Raji (cell line): ENCODE measurements around the gene TIGD6.

Experiments
- POLR2A ChIP-seq: IDR thresholded peaks from 2 replicates; pipeline ENCODE4 v1.6.1; 2011; ENCODE audit warnings: low read depth, low read length, control low read depth; ENCODE audit not compliant: insufficient read depth

Gene TIGD6

DNA sequence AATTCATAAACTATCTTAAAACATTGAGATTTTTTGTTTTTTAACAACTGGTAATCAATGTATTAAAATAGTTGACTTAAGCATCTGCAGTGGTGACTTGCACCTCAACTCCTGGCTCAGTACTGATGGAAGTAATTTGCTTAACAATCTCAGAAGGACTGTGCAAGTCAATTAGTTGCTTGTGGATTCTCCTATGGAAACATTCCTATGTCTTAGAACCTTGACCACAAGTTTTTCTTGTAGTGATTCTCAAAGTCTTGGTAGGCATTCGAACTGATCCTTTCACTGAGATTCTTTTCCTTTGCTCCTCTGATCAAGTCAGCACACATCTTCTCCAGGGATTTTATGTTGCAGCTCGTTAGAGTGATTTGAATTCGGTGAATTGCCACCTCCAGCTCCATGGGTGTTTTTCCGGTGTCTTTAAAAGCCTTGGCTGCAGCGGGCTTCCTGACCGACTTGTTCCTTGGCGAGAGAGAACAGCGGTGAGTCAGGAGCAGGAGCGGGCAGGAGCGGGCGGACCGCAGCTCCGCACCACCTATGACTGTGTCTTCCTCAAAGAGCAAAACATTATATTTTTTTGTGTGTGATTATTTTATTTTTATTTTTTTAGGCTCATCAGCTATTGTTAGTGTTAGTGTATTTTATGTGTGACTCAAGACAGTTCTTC is 21.2 kb upstream of the TIGD6 start:
- no peak for TF ChIP-seq POLR2A

DNA sequence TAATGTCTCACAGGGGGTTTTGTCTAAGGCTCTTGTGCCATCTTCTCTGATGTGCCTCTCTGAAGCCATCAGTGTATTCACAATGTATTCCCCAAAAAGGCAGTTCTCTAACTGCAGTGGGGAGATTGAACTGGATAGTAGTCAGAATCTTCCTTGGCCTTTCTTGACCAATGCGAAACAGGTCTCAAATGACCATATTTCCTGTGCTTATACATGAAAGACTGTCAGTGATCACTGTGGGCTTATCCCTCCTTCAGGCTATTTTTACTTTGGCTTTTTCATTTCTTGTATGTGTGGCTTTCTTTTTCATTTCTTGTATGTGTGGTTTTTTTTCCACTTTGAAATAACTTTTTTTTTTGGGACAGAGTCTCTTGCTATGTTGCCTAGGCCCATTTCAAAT is 19.8 kb upstream of the TIGD6 start:
- TF ChIP-seq POLR2A: no peak

DNA sequence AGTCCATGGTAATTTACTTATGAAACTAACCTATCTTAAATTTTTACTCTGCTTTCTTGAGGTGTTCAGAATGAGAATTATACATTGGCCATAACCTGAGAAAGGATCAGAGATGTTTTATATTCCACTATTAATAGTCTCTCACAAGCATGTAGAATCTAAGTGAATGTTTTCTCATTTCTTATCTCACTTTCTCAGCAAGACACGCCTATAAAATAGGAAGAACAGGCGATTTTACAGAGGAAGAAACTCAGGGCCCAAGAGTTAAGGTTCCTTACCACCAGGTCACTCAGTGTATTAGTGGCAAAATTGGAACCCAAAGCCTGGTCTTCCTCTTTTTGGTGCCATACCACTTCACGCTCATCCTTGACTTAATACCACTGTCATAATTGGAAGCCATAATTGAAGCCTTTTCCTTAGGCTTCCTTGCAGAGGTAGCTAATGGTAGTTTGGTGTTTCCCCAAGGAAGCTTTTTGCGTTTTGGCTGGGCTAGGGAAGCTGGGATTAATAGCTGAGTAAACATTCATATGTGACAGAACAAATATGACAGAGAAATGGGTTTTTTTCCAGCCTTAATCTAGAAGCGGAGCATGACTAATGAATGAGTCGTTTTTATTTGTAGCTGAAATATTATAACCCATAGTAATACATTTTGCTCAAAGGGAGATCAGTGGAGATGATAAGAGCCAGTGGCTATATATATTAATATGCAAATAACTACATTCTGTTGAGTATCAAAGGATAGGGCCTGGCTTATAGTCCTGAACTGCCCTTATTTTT is 17.0 kb upstream of the TIGD6 start:
- no peak for TF ChIP-seq POLR2A

DNA sequence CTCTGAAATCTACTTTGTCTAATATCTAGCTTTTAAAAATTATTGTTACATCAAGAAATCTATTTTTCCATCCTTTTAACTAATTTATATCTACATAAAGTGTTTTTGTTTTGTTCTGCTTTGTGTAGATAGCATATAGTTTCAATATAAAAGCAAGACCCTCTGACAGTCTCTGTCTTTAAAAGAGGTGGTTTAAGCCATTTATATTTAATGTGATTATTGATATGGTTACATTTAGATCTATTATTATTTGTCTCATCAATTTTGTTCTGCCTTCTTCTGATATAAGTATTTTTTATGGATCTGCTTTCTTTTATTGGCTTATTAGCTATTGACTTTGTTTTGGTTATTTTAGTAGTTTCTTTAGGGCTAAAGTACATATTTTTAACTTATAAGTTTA is 16.1 kb upstream of the TIGD6 start:
- no peak for TF ChIP-seq POLR2A

DNA sequence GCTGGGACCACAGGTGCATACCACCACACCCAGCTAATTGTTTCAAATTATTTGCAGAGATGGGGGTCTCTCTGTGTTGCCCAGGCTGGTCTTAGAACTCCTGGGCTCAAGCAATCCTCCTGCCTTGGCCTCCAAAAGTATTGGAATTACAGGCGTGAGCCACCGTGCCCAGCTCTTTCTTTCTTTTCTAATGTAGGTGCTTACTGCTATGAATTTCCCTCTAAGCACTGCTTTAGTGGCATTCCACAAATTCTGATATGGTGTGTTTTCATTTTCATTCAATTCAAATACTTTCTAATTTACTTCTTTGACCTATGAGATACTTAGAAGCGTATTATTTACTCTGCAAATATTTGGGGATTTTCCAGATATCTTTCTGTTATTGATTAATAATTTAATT is 15.0 kb upstream of the TIGD6 start:
- no peak for TF ChIP-seq POLR2A

DNA sequence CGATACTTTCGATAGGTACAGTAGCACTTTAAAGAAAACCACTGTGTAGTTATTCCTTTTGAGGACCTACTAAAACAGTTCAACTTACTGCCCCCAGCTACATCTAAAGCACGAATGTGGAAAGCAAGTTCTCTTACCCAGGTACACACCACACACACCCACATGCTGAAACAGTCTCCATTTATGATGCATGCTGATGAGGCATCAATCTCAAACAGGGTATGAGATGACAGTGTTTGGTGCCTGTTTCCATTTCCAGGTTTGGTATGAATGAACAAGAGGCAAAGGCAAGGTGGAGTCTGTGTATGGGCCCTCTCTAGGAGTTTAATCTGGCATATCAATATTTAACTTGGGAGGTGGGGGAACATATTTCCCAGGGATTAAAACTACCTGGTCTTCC is 14.0 kb upstream of the TIGD6 start:
- TF ChIP-seq POLR2A: no peak

DNA sequence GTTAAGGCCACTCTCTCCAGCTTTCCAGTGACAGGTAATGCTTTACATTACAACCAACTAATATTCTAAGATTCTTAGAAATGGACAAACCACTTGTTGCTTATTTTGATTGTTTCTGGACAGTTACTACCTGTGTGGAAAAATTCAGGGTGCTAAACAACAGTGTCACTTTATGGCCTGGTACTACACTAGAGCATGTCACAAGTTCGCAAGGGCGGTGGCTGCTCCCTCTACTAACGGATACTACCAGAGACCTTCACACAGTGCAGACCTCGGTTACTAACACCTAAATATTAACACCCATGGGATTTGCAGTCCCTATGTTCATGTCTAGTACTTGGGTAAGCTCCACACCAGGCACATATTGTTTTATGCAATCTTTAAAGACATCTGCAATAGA is 13.5 kb upstream of the TIGD6 start:
- no peak for TF ChIP-seq POLR2A

DNA sequence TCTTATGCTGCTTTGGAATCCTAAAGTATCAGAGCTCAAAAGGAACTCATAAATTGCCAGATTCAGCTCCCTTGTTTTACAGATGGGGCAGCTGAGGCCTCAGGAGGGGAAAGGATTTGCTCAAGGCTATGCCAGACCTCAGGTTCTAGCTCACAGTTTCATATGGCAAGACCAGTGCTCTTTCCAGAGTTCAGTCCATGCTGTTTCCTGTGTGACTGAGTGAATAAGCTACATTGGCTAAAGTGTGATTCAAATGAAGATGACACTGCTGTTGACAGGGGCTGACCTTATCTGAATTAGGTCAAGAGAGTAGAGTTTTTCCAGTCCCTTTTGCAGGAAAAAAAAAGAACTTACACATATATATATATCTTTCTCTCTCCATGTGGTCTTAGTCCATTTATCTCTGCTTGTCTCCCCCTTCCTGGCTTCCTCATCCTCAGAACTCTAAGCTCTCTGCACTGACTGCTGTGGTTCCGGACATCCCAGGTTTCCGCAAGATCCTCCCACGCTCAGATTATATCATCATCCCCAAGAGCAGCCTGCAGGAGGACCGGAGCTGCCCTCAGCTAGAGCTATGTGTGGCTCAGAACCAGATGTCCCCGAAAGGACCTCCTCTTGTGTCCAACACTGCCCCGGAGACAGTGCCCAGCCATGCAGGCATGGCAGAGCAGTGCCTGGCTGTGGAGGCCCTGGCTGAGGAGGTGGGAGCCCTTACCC is 9.4 kb upstream of the TIGD6 start:
- no peak for TF ChIP-seq POLR2A

DNA sequence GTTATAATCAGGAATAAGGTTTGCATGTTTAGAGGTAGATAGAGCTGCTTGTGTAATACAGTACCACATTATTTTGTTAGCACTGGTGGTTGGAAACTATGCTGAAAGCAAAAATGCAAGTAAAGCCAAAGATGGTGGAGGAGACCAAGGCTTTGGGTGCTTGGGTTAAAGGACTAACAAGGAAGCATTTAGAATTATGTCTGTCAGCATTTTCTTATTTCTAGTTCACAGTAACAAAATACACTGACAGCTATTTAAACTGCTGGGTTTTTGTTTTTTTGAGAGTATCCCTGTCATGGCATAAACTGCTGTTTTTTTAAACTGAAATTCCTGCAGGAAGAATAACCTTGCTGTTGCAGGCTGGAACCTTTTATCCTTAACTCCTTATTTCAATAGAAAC is 6.6 kb upstream of the TIGD6 start:
- no peak for TF ChIP-seq POLR2A

DNA sequence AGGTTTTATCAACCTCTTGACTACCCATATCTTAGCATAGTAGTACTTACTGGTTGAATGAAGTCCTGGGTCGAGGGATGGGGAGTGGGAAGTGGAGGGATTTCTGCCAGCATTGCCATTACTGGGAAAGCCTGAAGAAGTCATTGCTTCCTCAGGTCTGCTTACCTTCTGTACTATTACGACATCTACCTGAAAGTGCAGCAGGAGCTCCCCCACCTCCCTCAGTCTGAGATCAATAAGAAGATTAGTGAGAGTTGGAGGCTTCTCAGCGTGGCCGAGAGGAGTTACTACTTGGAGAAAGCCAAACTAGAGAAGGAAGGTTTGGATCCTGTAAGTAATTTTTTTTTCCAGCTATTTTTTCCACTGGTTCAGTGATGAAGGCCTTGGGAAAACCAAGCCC is 5.9 kb upstream of the TIGD6 start:
- no peak for TF ChIP-seq POLR2A

DNA sequence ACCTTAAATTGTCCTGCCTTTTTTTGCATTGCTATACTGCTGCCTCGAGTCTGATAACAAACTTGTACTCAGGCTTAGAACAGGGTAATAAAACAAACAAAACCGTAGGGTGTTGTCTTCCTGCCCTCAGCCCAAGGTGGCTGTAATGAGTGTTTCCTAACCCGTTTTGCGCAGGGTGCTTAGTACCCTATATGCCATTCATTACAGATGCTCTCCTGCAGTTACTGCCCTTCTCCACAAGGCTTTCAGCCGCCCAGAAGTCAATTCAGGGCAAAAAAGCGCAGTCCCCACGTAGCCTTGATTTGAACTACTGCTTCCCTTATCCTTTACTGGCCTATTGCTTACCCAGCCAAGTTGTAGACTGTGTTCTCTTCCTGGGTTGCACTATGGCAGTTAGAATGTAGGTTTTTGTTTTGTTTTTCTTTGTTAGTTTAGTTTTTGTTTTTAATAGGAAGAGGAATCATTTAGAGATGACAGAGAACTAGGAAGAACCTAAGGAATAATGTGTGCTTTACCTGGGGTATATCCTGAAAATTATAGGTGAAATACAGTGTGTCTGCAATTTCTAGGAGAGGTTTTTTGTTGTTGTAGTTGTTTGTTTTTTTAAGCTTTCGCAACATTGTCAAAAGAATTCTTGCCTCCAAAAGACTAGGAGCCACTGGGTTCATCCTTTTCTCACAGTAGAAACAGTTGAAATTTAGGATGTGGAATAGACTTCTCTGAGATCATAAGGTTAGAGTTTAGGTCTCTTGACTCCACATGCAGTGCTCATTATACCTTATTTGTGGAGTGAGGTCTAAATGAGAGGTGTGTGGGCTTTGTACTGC is 1.4 kb upstream of the TIGD6 start:
- 0 out of 2 replicates have a peak, but pooled peaks have one; percentile 13 for TF ChIP-seq POLR2A

DNA sequence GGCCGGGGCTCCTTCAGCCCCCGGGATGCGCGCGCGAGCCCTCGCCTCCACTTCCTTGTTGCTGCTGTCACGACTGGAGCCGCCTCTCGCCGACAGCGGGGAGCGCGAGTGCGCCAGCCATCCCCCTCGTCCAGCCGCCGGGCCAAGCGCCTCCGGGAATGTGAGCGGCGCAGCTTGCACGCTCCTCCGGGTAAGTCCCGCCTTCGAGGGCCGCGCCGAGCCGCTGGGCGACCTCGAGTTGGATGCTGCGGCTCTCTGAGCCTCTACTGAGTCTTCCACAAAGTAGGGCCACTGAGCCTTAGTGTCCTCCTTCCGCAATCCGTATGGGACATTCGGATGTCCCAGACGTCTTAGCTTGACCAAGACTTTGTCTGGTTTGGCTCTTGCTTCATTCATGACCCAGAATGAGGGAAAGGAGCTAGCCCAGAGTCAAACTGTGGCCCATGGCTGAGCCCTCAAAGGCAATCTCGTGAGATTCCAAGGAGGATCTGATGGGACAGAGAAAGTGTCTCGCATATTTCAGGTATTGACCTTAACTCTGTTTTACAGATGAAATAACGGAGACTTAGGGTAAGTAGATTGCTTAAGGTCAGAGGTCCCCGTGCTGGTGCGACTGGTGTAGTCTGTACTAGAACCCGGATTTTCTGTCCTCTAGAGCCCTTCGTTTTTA is 671 bp upstream of the TIGD6 start:
- TF ChIP-seq POLR2A: no peak

DNA sequence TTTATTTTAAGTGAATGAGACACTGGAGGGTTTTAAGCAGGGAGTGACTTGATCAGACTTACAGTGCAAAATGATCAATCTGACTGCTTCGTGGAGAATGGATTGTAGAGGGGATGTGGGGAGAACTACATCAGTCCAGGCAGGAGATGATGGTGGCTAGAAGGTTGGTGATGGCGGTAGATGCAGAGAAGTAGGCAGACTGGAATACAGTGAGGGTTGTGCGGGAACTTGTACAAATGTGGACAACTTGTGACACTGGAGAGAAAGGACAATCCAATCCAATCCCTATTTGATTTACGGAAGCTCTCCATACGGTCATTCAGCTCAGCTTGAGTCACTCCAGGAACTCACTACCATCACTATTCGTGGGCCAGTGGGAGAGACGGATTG is 593 bp downstream of the TIGD6 start:
- TF ChIP-seq POLR2A: no peak

DNA sequence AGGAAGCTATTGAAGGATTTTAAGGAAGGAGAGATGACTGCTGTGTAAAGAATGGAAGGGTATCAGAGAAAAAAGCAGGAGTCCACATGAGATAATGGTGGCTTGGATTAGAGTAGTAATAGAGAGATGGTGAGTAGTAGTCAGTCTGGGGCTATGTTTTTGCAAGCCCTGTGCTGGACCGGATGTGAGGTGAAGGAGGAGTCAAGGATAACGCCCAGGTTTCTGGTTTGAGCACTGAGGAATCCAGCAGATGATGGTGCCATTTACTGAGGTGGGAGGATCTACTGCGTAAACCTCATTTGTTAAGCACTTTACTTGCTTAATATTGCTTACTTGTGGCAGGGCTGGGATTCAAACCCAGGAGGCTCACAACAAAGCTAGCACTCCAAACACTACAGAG is 1.1 kb downstream of the TIGD6 start:
- TF ChIP-seq POLR2A: no peak

DNA sequence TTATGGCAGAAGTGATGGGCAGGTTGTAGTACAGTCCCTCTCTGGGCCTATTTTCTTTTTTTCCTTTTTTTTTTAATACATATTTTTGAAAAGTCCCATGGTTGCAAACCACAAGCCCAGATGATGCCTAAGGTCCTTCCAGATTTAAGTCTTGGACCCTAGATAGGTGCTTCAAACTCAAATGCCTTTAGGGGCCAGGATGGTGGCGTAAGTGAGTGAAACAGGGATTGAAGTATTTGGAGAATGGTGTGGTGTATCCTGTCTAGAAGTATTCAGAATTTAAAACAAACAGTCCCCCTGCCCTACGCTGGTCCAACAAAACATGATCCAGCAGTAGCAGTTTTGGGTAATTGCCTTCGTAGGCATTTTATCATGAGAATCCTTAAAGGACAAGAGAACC is 2.2 kb downstream of the TIGD6 start:
- TF ChIP-seq POLR2A: no peak

DNA sequence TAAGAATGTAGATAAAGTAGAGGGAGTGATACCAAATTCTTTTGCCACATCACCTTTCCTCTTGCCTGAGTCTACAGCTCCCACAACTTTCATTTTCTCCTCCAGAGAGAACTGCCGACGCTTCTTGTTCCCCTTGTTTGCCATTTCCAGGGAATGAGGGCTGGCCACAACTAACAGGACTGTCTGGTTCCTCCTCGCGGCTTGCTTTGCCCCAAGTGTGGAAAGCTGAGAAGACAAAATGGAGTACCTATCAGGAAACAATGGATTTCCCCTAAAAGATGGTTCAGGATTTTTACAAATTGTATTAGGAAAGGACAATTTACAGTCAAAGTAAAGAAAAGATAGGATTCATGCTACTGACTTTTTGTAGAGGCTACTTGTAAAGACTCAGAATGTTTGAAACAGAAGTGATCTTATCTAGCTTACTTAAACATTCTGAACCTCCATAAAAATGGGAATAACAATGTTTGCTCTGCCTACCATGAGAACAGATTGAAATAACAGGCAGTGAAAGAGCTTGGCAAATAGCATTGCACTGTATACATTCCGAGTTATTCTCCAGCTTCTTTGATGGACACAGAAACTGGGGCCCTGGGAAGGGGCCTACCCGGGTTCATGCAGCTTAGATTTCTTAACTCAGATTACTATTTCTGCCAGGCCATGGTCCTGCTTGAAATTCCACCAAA is 4.1 kb downstream of the TIGD6 start:
- no peak for TF ChIP-seq POLR2A
